Motor neuron (in vitro differentiated cells): ENCODE data around the gene MAGIX. TPM values are rescaled to one million over a fixed set of nuclear protein-coding genes. Genes with fewer than 3 reads are reported as not detected.
A peak's percentile ranks its signal among the peaks of the same experiment; 100 is the strongest.
"Not testable (repeated sequence)": the region's sequence is repeated elsewhere in the genome, so short reads cannot be mapped to it uniquely, and the experiment has no call there.

Experiments
- ATAC-seq, 8 experiments: fragments of 200-7000 bp; cut with Tn5 transposase; replicated peaks in 6 of 8; 2 replicates each; pipeline ENCODE4 v1.8.0; 2021; ENCODE audit warnings: mild to moderate bottlenecking in 8 of 8, moderate library complexity in 8 of 8
- H3K27ac ChIP-seq, 2 donors: fragments of 250-450 bp; sonication (Bioruptor Pico); 2 replicates each; pipeline ENCODE4 v1.9.0; 2021; ENCODE audit warnings: antibody characterized with exemption in 2 of 2, mild to moderate bottlenecking in 2 of 2, moderate library complexity in 1 of 2
- H3K4me1 ChIP-seq, 2 donors: fragments of 250-450 bp; sonication (Bioruptor Pico); replicated peaks in 1 of 2; 2 replicates each; pipeline ENCODE4 v1.6.1; 2021; ENCODE audit warnings: antibody characterized with exemption in 2 of 2, mild to moderate bottlenecking in 2 of 2, moderate library complexity in 1 of 2
- H3K4me3 ChIP-seq, 5 donors: fragments of 250-450 bp; sonication (Bioruptor Pico); 2 replicates each; pipeline ENCODE4 v1.9.0; 2021; ENCODE audit warnings: antibody characterized with exemption in 5 of 5, mild to moderate bottlenecking in 5 of 5, moderate library complexity in 4 of 5
- WGBS, 10 experiments: fragments of 450-650 bp; shearing (Covaris generic); methylation state at CpG; one replicate each; pipeline ENCODE4 v1.0.0; 2022; 5-methylcytosine and 5-hydroxymethylcytosine counted together
- in situ Hi-C, 9 experiments: fragments of 400-800 bp; cut with MboI; loops; one replicate each; pipeline ENCODE4 v1.15.0; 2021; ENCODE audit warnings: low sequenced_read_pairs in 9 of 9, low pct_unique_long_range_greater_than_20kb in 2 of 9; ENCODE audit not compliant: unreplicated experiment in 9 of 9
- total RNA-seq, 8 experiments: library from RNA; unstranded; fragments of 300-600 nt; gene quantifications; 2 replicates each; pipeline versions ENCODE4 v1.2.3 to v1.2.4, GENCODE V29; 2022

MAGIX gene
- 1 to 10 TPM in 6 of 8 experiments, under 1 TPM in 2; 0.57 to 2.7 (median 1.4) TPM for total RNA-seq

GRCh38 chrX:49162620-49163019 is at the start of gene MAGIX:
Gene MAGIX, plus strand, starts transcription at chrX:49162758. Its CDS starts 132 bp downstream, at chrX:49162890.
- peak within 1 kb of the TSS; percentile 94 to 99 for H3K27ac ChIP-seq
- ATAC-seq = no peak
- H3K4me3 ChIP-seq = peak within 1 kb of the TSS; percentile 33 to 41 (median 36)
- WGBS, 10 experiments = 90% methylated on average over 2 of the region's 28 CpGs; no CpG with 5 or more reads in 9 of the 10 experiments
- in situ Hi-C loops = no loop called here
- H3K4me1 ChIP-seq = peaks cover 19 to 21% of the 10 kb centered on the region in 2 donors

GRCh38 chrX:49116076-49116475 is 46.5 kb upstream of the MAGIX start:
- ATAC-seq = no peak
- no peak overlapping the region for H3K27ac ChIP-seq
- H3K4me3 ChIP-seq = no peak overlapping the region
- in situ Hi-C loops = no loop called here
- H3K4me1 ChIP-seq = peaks cover 0 to 6% of the 10 kb centered on the region in 2 donors
- WGBS, 10 experiments = 54 to 100% (median 80%) methylated on average over 1 to 6 of the region's 8 CpGs; no CpG with 5 or more reads in 7 of the 10 experiments

- ATAC-seq = no peak
- Histone ChIP-seq H3K4me3 (no peak overlapping the region), H3K27ac (no peak overlapping the region), H3K4me1 (peaks cover 0 to 6% of the 10 kb centered on the region in 2 donors)
- in situ Hi-C loops = no loop called here
- WGBS, 10 experiments = 67 to 100% (median 90%) methylated on average over 1 to 2 of the region's 5 CpGs; no CpG with 5 or more reads in 7 of the 10 experiments
Observed at GRCh38 chrX:49116716-49117115, 45.8 kb upstream of the MAGIX start.

- in situ Hi-C loops = no loop called here
- no peak for ATAC-seq
- 60% methylated on average over 1 of the region's 6 CpGs; no CpG with 5 or more reads in 9 of the 10 experiments for WGBS, 10 experiments
- Histone ChIP-seq H3K4me1 (peaks cover 0 to 2% of the 10 kb centered on the region in 2 donors), H3K4me3 (no peak overlapping the region), H3K27ac (no peak overlapping the region)
Observed at GRCh38 chrX:49117581-49117980, 45.0 kb upstream of the MAGIX start.

GRCh38 chrX:49120091-49120490 is 42.5 kb upstream of the MAGIX start:
- H3K4me3 ChIP-seq = no peak overlapping the region
- in situ Hi-C loops = no loop called here
- H3K4me1 ChIP-seq = peaks cover 0 to 2% of the 10 kb centered on the region in 2 donors
- no peak overlapping the region for H3K27ac ChIP-seq
- no peak for ATAC-seq
- WGBS, 10 experiments = 50% methylated on average over 1 of the region's 1 CpG; no CpG with 5 or more reads in 9 of the 10 experiments

- no peak for ATAC-seq
- no peak overlapping the region for H3K27ac ChIP-seq
- peak overlapping the region; percentile 56 to 86 (median 76) for H3K4me3 ChIP-seq
- peaks cover 0 to 2% of the 10 kb centered on the region in 2 donors for H3K4me1 ChIP-seq
- 87% methylated on average over 2 of the region's 5 CpGs; no CpG with 5 or more reads in 9 of the 10 experiments for WGBS, 10 experiments
- in situ Hi-C loops = no loop called here
Observed at GRCh38 chrX:49122499-49122898, 40.1 kb upstream of the MAGIX start.

- WGBS, 10 experiments = 45 to 100% (median 93%) methylated on average over 1 to 7 of the region's 13 CpGs; no CpG with 5 or more reads in 5 of the 10 experiments
- in situ Hi-C loops, ATAC-seq, H3K4me3 ChIP-seq, H3K27ac ChIP-seq, H3K4me1 ChIP-seq: not testable (repeated sequence)
Observed at GRCh38 chrX:49127742-49128258, 34.8 kb upstream of the MAGIX start.

GRCh38 chrX:49129427-49129826 is 33.1 kb upstream of the MAGIX start:
- in situ Hi-C loops = no loop called here
- Histone ChIP-seq H3K4me1 (no peaks in the 10 kb centered on the region), H3K4me3 (no peak overlapping the region), H3K27ac (no peak overlapping the region)
- ATAC-seq = no peak
- WGBS, 10 experiments = 53 to 100% (median 82%) methylated on average over 1 to 3 of the region's 4 CpGs; no CpG with 5 or more reads in 5 of the 10 experiments

GRCh38 chrX:49132275-49132674 is 30.3 kb upstream of the MAGIX start:
- H3K4me3 ChIP-seq, ATAC-seq, in situ Hi-C loops, H3K4me1 ChIP-seq, H3K27ac ChIP-seq: not testable (repeated sequence)
- 27 to 100% (median 88%) methylated on average over 1 to 4 of the region's 7 CpGs; no CpG with 5 or more reads in 5 of the 10 experiments for WGBS, 10 experiments

GRCh38 chrX:49133759-49134158 is 28.8 kb upstream of the MAGIX start:
- 50 to 100% (median 67%) methylated on average over 1 of the region's 1 CpG; no CpG with 5 or more reads in 7 of the 10 experiments for WGBS, 10 experiments
- in situ Hi-C loops = no loop called here

GRCh38 chrX:49137492-49137891 is 25.1 kb upstream of the MAGIX start:
- no peak overlapping the region for H3K4me3 ChIP-seq
- in situ Hi-C loops = no loop called here
- H3K27ac ChIP-seq = no peak overlapping the region
- ATAC-seq = no peak
- no peaks in the 10 kb centered on the region for H3K4me1 ChIP-seq
- 80 to 83% methylated on average over 1 of the region's 1 CpG; no CpG with 5 or more reads in 8 of the 10 experiments for WGBS, 10 experiments

More at GRCh38 chrX:49133759-49134158, 28.8 kb upstream of the MAGIX start:
- Histone ChIP-seq H3K4me3 (no peak overlapping the region), H3K27ac (no peak overlapping the region), H3K4me1 (no peaks in the 10 kb centered on the region)
- no peak for ATAC-seq

- H3K27ac ChIP-seq = no peak overlapping the region
- no peak for ATAC-seq
- 22 to 90% (median 43%) methylated on average over 1 to 4 of the region's 4 CpGs; no CpG with 5 or more reads in 5 of the 10 experiments for WGBS, 10 experiments
- H3K4me3 ChIP-seq = no peak overlapping the region
- no peaks in the 10 kb centered on the region for H3K4me1 ChIP-seq
- in situ Hi-C loops = no loop called here
Observed at GRCh38 chrX:49139713-49140112, 22.8 kb upstream of the MAGIX start.

- WGBS, 10 experiments = 87 to 100% methylated on average over 1 to 3 of the region's 9 CpGs; no CpG with 5 or more reads in 8 of the 10 experiments
- ATAC-seq, H3K27ac ChIP-seq, H3K4me3 ChIP-seq, H3K4me1 ChIP-seq, in situ Hi-C loops: not testable (repeated sequence)
Observed at GRCh38 chrX:49142264-49142663, 20.3 kb upstream of the MAGIX start.

GRCh38 chrX:49143154-49143553 is 19.4 kb upstream of the MAGIX start:
- ATAC-seq, H3K4me1 ChIP-seq, H3K27ac ChIP-seq, in situ Hi-C loops, H3K4me3 ChIP-seq: not testable (repeated sequence)
- WGBS, 10 experiments = 48 to 100% (median 60%) methylated on average over 1 to 4 of the region's 7 CpGs; no CpG with 5 or more reads in 7 of the 10 experiments
